SU-DHL-6 (cell line): ENCODE data around the gene CMTR1.

Experiments
- CTCF ChIP-seq: fragments of 200-600 bp; sonication (generic); IDR thresholded peaks from one replicate; pipeline ENCODE4 v1.5.1; 2017; ENCODE audit warnings: antibody characterized with exemption, mild to moderate bottlenecking, low read length, moderate library complexity; ENCODE audit not compliant: insufficient read depth, poor library complexity, severe bottlenecking
- EZH2phosphoT487 ChIP-seq: fragments of 200-600 bp; sonication (generic), shearing (Covaris generic); conservative IDR thresholded peaks from 2 replicates; pipeline ENCODE4 v1.6.1; 2018; ENCODE audit warnings: mild to moderate bottlenecking, antibody characterized with exemption, low read length, moderate library complexity, mixed read lengths

- TF ChIP-seq CTCF (no peak), EZH2phosphoT487 (no peak)
Observed at GRCh38 chr6:37484786-37485170, 51.8 kb downstream of the CMTR1 start.
